CD4-positive, alpha-beta T cell treated with Interleukin-4 for 4 hours (primary cell): Measurements from ENCODE around the gene HRH1.
"Not testable (repeated sequence)": the region's sequence is repeated elsewhere in the genome, so short reads cannot be mapped to it uniquely, and the experiment has no call there.

Source experiments
- DNase-seq: peaks from one replicate; pipeline ENCODE4 v3.0.0-alpha.2; 2020

Gene HRH1, protein sequence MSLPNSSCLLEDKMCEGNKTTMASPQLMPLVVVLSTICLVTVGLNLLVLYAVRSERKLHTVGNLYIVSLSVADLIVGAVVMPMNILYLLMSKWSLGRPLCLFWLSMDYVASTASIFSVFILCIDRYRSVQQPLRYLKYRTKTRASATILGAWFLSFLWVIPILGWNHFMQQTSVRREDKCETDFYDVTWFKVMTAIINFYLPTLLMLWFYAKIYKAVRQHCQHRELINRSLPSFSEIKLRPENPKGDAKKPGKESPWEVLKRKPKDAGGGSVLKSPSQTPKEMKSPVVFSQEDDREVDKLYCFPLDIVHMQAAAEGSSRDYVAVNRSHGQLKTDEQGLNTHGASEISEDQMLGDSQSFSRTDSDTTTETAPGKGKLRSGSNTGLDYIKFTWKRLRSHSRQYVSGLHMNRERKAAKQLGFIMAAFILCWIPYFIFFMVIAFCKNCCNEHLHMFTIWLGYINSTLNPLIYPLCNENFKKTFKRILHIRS

DNA sequence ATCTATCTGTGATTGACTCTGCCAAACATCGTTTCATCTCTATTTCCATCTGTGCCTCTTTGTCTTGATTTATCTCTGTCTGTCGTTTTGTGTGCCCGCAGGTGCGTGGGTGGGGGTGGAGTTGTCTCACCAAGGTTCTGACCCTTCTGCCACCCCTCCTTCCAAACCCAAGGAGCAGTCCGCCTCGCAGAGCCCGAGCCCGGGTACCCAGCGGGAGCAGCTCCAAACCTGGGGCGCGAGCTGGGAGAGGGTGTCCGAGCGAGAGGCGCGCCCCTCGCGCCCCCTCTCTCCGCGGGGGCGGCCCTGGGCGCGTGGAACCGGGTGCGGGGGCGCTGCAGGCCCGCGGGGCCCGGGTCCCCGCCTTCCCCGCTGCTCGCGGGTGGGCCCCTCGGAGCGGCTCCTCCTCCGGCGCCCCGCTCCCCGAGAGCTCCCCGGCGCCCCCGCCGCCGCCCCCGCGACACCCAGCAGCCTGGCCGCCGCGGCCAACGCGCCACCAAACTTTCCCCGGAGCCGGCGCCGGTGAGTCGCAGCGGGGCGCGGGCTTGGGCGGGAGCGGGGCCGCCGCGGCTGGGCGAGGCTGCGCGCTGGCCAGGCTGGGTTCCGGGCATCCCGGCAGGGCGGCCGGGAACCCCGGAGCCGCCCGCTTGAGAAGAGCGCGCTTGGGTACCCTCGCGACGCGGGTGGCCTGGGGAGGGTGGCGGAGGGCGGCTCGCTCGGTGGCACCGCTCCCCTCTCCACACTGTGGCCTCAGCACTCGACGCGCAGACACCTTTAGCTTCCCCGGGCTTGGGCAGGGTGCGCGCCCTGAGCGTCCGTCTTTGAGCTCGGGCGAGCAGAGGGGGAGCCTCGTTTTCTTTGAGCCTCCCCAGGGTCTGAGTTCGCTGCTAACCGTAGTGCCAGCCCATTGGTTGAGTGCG lies at the start of gene HRH1:
Gene HRH1 (plus strand): TSS at position 458 of the 917 bp plus-strand sequence. CDS start 104,545 bp downstream, outside the sequence.
- DNase-seq = no peak

GRCh38 chr3:11113316-11113715 lies 41.0 kb upstream of the HRH1 start:
- DNase-seq = not testable (repeated sequence)

- no peak for DNase-seq
Observed at GRCh38 chr3:11115548-11115947, 38.7 kb upstream of the HRH1 start.

GRCh38 chr3:11116336-11117059 lies 37.8 kb upstream of the HRH1 start:
- no peak for DNase-seq

DNA sequence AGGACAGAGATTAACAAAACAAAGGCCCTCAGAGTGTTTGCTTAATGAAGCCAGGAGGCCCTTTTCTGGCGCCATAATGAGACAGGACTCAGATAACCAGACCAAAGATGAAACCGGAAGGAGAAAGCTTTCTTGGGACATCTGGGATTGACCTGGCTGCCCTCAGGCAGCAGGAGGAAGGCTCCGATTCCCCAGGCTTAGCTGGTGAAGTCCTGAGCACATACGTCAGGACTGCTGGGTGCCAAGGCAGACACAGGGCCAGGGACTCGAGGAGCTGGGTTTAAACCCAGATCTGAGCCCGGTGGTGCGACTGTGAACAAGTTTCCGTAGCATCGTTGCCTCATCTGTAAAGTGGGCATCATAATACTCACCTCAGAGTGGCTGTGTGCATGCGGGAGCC lies 36.7 kb upstream of the HRH1 start:
- no peak for DNase-seq

DNA sequence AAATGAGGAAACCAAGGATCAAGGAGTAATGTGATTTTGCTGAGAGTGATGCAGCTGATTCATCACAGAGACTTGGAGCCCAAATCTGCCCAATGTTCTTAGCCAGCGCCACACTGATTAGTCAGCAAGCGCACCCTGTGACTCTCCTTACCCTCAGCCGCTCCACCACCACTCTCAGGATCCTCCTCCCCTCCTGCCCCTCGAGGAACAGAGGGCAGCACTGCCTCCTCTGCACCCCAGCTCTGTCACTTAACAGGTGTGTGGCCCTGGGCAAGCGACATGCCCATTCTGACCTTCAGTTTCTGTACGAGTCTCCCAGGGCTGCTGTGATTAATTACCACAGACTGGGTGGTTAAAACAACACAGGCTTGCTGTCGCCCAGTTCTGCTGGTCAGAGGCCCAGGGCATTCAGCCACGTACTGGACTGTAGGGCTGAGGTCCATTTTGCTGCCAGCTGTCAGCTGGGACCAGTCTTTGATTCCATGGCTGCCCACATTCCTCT lies 36.1 kb upstream of the HRH1 start:
- no peak for DNase-seq

- DNase-seq = no peak
Observed at GRCh38 chr3:11120091-11120805, 34.0 kb upstream of the HRH1 start.

DNA sequence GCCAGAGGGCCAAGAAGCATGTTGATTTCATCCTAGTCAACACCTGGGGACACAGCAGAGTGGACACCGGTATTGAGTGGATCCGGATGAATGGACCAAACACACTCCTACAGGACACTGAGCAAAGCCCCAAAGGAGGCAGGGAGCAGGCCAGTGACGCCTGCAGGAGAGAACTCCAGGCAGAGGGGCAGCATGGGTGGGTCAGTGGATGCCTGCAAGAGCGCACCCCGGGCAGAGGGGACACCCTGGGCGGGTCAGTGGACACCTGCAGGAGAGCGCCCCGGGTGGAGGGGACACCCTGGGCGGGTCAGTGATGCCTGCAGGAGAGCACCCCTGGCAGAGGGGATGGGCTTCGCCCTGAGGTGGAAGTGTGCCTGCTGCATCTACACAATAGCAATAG lies 27.6 kb upstream of the HRH1 start:
- DNase-seq = no peak

DNA sequence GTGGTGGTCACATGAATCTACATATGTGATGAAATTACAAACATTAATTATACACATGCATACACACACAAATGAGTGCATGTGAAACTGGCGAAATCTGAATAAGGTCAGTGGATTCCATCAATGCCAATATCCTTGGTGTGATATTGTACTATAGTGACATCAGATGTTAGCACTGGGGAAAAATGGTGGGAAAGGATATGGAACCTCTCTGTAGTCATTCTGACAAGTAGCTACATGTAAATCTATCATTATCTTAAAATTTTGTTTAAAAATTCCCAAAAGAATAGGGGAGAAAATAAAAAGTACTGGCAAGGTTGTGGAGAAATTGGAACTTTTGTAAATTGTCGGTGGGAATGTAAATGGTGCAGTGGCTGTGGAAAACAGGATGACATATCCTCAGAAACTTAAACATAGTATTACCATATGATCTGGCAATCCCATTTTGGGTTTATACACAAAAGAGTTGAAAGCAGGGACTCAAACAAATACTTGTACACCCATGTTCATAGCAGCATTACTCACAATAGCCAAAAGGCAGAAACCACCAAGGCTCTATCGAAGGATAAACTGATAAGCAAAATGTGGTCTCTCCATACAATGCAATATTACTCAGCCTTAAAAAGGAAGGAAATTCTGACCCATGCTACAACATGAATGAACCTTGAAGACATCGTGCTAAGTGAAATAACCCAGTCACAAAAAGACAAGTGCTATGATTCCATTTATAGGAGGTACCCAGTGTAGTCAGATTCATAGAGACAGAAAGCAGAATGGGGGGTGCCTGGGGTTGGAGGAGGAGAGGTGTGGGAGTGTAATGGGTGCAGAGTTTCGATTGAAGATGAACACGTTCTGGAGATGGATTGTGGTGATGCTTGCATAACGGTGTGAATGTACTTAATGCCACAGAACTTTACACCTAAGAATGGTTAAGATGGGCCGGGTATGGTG lies 25.3 kb upstream of the HRH1 start:
- no peak for DNase-seq

GRCh38 chr3:11130385-11130784 lies 23.9 kb upstream of the HRH1 start:
- DNase-seq = no peak

- no peak for DNase-seq
Observed at GRCh38 chr3:11131371-11131770, 22.9 kb upstream of the HRH1 start.

GRCh38 chr3:11131886-11132285 lies 22.4 kb upstream of the HRH1 start:
- DNase-seq = not testable (repeated sequence)

DNA sequence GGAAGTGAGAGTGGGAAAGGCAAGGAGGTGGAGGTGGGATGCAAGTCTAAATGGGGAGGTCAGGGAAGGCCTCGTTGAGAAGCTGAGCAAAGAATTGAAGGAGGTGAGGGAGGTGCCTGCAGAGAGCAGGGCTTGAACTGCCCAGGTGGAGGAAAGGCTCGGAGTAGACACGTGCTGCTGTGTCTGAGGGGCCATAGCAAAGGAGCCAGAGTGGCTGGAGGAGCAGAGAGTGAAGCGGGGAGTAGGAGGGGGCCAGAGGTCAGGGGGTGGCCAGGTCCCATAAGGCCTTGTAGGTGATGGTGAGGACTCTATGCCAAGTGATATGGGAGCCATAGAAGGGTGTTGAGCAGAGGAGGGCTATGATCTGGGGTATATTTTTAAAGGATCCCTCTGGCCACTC lies 21.4 kb upstream of the HRH1 start:
- no peak for DNase-seq

DNA sequence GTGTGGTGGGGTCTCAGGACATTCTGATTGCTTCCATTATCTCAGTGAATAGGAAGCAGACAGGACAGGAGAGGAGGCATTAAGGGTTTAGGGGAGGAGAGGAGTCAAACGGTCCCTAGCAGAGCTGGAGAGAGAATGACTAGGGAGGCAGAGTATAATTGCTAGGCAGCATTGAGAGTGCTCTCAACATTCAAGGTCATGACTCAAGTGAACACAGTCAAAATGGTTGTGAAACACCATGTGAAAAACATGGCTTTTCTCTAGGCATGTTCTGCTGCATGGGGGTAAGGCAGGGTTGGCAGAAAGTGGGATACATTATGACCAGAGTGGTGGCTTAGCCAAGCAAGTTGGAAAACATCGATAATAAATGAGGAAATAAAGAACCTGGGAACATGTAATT lies 19.5 kb upstream of the HRH1 start:
- no peak for DNase-seq

- no peak for DNase-seq
Observed at GRCh38 chr3:11136116-11136515, 18.2 kb upstream of the HRH1 start.

- DNase-seq = no peak
Observed at GRCh38 chr3:11136830-11137626, 17.3 kb upstream of the HRH1 start.

DNA sequence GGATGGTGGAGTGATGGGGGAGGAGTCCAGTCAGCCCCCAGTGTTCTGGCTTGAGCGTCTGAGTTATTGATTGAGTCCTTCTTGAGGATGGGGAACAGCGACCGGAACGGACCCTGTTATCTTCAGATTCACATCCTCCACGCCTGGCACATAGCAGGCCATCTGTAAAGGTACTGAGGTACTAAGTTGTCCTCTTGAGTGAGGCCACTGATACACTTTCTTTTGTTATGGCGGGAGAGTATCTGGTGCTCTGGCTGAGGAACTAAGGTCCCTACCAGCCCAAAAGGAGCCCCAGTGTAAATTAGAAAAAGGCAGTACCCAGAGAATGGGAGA lies 16.7 kb upstream of the HRH1 start:
- no peak for DNase-seq

DNA sequence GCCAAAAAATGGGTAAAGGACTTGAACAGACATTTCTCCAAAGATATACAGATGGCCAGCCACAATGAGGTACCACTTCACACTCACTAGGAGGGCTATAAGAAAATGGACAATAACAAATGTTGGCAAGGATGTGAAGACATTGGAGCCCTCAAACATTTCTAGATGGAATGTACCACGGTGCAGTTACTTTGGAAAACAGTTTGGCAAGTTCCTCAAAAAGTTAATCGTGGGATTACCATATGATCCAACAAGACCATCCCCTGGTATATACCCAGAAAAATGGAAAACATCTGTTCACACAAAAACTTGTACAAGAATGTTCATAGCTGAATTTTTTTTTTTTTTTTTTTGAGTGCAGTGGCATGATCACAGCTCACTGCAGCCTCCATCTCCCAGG lies 15.9 kb upstream of the HRH1 start:
- DNase-seq = no peak

DNA sequence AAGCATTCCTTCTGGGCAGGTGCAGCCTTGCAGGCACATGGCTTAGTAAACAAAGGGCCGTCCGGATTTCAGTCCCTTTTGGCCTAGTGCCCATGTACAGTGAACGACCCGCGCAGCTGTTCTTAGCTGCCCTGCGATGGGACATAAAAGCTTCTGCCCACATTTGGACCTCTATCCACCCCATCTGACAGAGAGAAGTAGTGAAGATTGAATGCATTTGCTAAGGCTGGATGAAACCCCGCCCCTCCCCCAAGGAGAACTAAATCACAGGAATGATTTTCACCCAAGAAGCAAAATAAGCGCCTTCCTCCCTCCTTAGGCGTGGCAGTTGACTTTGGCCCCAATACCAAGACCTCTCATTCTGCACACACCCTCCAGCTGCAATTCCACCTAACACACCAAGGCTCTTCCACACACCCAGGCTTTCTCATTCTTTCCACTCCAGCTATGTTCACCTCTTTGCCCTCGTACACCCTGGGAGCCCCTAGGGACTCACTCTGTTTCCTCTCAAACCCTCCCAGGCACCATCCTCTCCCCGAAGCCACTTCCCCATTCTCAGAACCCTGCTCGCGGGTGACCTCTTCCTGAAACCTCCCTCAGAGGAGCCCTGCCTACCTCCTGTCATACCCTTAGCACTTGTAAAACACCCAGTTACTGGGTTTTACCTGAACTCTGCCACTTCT lies 14.1 kb upstream of the HRH1 start:
- DNase-seq = peak; percentile 10

- no peak for DNase-seq
Observed at GRCh38 chr3:11140713-11141104, 13.6 kb upstream of the HRH1 start.
